ENCODE results near the gene SORL1. TPM values are rescaled to one million over a fixed set of nuclear protein-coding genes. Genes with fewer than 3 reads are reported as not detected.

SORL1 gene
- total RNA-seq, 1 experiment from 2014 or later: 68.3 TPM

DNA sequence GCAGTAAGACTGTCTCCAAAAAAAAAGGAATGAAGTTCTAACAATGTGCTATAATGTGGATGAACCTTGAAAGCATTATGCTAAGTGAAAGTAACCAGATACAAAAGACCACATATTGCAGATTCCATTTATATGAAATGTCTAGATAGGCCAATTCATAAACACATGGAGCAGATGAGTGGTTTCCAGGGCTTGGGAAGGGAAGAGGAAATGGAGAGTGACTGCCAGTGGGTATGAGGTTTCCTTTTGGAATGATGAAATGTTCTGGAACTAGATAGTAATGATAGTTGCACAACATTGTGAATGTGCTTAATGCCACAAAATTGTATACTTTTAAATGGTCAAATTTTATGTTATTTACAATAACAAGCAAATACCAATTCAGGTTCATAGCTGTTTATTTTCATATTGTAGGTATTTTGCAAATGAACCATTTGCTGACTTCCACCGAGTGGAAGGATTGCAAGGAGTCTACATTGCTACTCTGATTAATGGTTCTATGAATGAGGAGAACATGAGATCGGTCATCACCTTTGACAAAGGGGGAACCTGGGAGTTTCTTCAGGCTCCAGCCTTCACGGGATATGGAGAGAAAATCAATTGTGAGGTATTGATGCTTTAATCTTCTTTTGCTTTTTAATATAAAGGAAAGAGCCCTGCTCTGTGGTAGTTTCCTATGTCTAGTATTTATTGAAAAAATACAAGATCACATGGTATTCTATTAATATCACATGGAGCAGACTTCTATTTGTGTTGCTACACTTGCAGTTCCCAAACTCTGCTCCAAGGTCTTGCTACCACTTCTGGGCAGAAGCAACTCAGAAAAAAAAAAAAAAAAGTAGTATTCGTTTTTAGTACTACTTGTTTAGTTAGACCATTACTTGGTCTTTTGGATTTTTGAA lies 68.4 kb downstream of the SORL1 start:
- TF ChIP-seq, protein P1, sequence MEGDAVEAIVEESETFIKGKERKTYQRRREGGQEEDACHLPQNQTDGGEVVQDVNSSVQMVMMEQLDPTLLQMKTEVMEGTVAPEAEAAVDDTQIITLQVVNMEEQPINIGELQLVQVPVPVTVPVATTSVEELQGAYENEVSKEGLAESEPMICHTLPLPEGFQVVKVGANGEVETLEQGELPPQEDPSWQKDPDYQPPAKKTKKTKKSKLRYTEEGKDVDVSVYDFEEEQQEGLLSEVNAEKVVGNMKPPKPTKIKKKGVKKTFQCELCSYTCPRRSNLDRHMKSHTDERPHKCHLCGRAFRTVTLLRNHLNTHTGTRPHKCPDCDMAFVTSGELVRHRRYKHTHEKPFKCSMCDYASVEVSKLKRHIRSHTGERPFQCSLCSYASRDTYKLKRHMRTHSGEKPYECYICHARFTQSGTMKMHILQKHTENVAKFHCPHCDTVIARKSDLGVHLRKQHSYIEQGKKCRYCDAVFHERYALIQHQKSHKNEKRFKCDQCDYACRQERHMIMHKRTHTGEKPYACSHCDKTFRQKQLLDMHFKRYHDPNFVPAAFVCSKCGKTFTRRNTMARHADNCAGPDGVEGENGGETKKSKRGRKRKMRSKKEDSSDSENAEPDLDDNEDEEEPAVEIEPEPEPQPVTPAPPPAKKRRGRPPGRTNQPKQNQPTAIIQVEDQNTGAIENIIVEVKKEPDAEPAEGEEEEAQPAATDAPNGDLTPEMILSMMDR (conservative IDR thresholded peaks at IDR 0.05): no peak
- no peak overlapping the region for H3T11ph ChIP-seq (ENCODE audit: low read length)
- H3K14ac ChIP-seq (ENCODE audit: insufficient read depth, low read length): no peak overlapping the region
- H3K79me1 ChIP-seq (ENCODE audit: insufficient read depth, low read depth, low read length, poor library complexity, severe bottlenecking): no peaks in the 10 kb centered on the region
- no peak overlapping the region for H2BK5ac ChIP-seq (ENCODE audit: insufficient read length, low read length)
- H3K4me1 ChIP-seq (ENCODE audit: insufficient read depth, low read length): no peaks in the 10 kb centered on the region
- H3K4me2 ChIP-seq (ENCODE audit: insufficient read depth, insufficient read length, low read length): no peak overlapping the region
- H2AK5ac ChIP-seq (ENCODE audit: insufficient read length, low read length): no peak overlapping the region
- H3K9me3 ChIP-seq (ENCODE audit: control insufficient read depth, low read depth, low read length): no peaks in the 10 kb centered on the region
- no peaks in the 10 kb centered on the region for H3K23me2 ChIP-seq (ENCODE audit: insufficient read length, low read depth, low read length, poor library complexity, severe bottlenecking)
- H3K27me3 Mint-ChIP-seq (ENCODE audit: low read depth): no peaks in the 10 kb centered on the region
- no peak overlapping the region for H3K27ac ChIP-seq (ENCODE audit: insufficient read length, low read depth, low read length)
- no peak overlapping the region for H4K5ac ChIP-seq (ENCODE audit: insufficient read length, low read depth, low read length)
- peaks cover 3 to 6% of the 10 kb centered on the region in 2 experiments; a peak in 2 of 5 replicates for H3K9me3 Mint-ChIP-seq
- no peak overlapping the region for H2BK15ac ChIP-seq (ENCODE audit: low read depth, low read length)
- no peak overlapping the region for H4K8ac ChIP-seq (replicated peaks; ENCODE audit: insufficient read length, low read depth, low read length)
- H2BK12ac ChIP-seq (ENCODE audit: insufficient read length, low read depth, low read length): no peak overlapping the region
- no peaks in the 10 kb centered on the region for H4K20me1 ChIP-seq (ENCODE audit: control insufficient read depth, insufficient read depth, insufficient read length)
- no peak overlapping the region for H3K23ac ChIP-seq (ENCODE audit: insufficient read length, low read depth, low read length)
- no peak overlapping the region for H2AFZ ChIP-seq (ENCODE audit: low read length)
- 0 out of 2 replicates have a peak, but pooled peaks cover 2% of the 10 kb centered on the region for H3K79me2 ChIP-seq (ENCODE audit: insufficient read depth, low read length)
- DNase-seq: no peak
- H3K9ac ChIP-seq (ENCODE audit: extremely low read depth, insufficient read length, low read length): no peak overlapping the region
- H3K27me3 ChIP-seq (ENCODE audit: insufficient read depth, low read length): no peaks in the 10 kb centered on the region
- H3K4me3 Mint-ChIP-seq: no peak overlapping the region; a peak in 1 of 5 replicates
- peaks cover 4 to 5% of the 10 kb centered on the region in 2 experiments; a peak in 3 of 4 replicates for H3K4me1 Mint-ChIP-seq
- WGBS (ENCODE audit: extremely low coverage, insufficient read length, low lambda C conversion rate): no CpG with 5 or more reads among the region's 4 CpGs
- H4K91ac ChIP-seq (ENCODE audit: insufficient read length, low read depth, low read length): no peak overlapping the region
- H2BK20ac ChIP-seq (ENCODE audit: low read depth, low read length, poor library complexity, severe bottlenecking): no peak overlapping the region
- no peak overlapping the region for H3K27ac Mint-ChIP-seq
- H3K4ac ChIP-seq (ENCODE audit: low read depth, low read length): no peak overlapping the region
- H3K36me3 Mint-ChIP-seq (ENCODE audit: insufficient read depth in 1 of 3, low read depth in 3 of 3): peaks cover 44 to 79% (median 72%) of the 10 kb centered on the region in 3 experiments
- no peak overlapping the region for H3K56ac ChIP-seq (ENCODE audit: insufficient read length, low read depth, low read length)
- H3K18ac ChIP-seq (ENCODE audit: insufficient read length, low read depth, low read length): no peak overlapping the region
- H2BK120ac ChIP-seq (ENCODE audit: low read depth, low read length, poor library complexity, severe bottlenecking): no peak overlapping the region

Measured in H9 (cell line).